Measurements from ENCODE around the gene ICOSLG.
"Not testable (repeated sequence)": the region's sequence is repeated elsewhere in the genome, so short reads cannot be mapped to it uniquely, and the experiment has no call there.

The ICOSLG gene

DNA sequence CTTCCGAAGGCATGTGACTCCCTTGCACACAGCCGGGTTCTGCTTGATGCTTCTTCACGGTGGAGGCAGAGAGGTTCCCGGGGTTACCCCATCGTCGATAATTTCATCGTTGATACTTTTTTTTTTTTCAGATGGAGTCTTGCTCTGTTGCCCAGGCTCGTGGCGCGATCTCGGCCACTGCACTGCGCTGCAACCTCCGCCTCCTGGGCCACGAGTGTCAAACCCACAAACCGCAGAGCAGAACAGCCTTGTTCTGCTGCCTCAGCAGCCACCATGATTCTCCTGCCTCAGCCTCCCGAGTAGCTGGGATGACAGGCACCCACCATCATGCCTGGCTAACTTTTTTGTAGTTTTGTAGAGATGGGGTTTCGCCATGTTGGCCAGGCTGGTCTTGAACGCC lies 20.1 kb downstream of the ICOSLG start:
- DNase-seq, result not testable (repeated sequence)

DNA sequence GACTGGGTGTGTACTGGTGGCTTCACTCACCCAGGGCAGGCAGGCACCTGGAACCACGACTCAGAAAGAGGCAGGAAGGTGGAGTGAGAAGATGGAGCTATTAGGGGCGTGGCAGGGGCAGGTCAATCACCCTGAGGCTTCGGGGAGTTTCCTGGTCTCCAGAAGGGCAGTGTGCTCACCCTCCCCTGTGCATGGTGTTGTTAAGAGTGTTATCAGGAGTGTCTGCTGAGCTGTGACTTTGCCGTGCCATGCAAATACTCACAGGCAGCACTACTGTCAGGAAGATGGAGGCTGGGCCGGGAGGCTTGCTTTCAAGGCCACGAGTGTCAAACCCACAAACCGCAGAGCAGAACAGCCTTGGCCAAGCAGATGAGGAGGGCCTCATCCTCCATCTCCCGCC lies 22.3 kb downstream of the ICOSLG start:
- DNase-seq, result not testable (repeated sequence)

DNA sequence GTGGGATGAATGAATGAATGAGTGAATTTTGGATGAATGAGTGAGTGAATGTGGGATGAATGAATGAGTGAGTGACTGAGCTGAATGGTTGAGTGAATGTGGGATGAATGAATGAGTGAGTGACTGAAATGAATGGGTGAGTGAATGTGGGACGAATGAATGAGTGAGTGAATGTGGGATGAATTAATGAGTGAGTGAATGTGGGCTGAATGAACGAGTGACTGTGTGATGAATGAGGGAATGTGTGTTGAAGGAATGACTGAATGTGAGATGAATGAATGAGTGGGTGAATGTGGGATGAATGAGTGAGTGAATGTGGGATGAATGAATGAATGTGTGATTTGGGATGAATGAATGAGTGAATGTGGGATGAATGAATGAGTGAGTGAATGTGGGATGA lies 28.8 kb downstream of the ICOSLG start:
- DNase-seq, result not testable (repeated sequence)

DNA sequence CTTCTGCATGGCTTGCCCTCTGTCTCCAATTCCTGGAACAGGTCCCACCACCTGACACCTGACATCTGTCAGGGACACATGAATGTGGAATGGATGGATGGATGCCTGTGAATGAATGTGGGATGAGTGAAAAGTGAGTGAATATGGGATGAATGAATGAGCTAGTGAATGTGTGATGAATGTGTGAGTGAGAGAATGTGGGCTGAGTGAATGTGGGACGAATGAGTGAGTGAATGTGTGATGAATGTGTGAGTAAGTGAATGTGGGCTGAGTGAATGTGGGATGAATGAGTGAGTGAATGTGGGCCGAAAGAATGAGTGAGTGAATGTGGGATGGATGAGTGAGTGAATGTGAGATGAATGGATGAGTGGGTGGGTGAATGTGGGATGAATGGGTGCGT lies 29.2 kb downstream of the ICOSLG start:
- not testable (repeated sequence) for DNase-seq

DNA sequence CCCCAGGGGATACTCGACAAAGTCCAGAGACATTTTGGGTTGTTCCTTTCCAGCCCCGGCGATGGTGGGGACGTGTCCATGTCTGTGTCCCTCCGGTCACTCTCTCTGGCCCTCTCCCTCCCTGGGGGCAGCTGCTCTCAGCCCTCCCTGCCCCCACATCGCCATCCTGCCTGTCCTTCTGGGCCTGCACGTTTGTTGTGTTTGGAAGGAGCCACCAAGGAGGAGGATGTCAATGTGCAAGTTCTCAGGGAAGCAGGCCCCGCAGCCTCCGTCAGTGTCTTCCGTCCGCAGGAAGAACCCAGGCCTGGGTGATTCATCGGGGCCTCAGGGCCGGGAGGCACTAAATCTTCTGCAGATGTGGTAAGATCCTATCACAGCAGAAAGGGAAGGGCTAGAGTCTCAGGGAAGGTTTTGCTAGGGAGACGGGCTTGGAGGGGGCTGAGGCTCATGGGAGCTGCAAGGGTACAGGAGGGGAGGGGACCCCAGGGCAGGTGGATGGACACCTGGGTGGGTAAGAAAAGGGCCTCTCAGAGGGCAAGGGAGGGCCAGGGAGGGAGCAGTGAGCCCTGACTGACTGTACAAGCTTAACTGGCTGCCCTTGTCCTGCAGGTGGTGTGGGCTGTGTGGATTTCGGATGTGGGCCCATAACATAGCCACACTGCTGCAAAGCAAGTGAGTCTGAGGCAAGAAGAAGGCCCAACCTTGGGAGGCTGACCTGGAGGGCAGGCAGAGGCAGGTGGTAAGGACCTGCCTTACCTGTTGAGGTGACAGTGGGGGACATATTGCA lies 32.7 kb downstream of the ICOSLG start:
- not testable (repeated sequence) for DNase-seq

DNA sequence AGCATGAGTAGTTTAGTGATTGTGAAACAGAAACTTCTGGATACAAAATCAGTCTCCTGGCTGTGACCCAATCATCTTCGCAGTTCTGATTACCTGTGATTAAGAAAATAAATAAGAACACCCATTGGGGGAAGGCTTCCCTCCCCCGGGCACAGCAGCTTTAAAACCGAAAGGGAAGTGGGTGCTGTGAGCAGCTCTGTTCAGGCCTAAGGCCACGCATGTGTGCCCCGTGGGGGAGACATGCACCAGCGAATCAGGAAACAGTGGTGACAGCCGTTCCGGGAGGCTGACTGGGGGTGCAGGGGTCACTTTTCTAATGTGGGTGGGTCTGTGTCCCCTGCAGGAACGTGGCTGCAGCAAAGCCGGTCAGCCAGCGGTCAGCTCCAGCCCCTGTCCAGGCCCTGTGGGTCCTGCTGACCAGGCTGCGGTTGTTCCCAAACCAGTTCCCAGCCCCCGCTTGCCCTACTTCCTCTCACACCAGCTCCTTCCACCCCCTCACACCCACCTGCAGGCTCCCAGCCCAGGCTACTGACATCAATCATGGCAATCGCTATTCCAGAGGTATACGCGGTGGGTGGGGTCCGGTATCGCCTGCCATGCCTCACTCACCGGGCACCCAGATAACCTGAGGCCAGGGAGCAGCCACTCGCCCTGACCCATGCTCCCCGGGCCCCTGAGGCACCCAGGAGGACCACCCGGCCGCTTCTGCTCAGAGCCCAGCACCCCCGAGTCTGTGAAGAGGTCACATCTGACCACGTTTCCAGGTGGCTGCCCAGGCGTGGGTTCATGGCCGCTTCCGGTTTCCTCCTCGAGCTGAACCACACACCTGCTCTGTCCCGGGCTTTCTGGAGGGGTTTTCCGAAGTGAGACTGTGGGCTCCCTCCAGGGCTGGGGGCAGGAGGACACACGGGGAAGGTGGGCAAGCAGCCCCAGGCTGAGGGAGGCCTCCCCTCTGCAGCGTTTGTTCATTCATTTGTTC lies 33.8 kb downstream of the ICOSLG start:
- not testable (repeated sequence) for DNase-seq

DNA sequence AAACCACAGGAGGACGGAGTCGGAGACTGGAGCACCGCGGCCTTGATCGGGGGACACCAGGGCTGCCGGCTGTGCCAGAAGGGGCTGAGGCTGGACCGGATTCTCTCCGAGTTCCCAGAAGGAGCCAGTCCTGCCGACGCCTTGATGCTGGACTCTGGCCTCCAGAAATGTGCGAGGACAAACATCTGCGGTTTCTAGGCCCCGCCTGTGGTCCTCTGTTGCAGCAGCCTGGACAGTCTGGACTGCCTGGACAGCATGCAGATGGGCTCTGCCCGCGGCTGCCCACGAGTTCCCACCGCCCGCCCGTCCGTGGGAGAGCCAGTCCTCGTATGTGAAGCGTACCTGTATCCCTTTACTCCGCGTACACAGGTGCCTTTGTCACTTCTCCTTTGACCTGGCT lies 34.6 kb downstream of the ICOSLG start:
- not testable (repeated sequence) for DNase-seq

DNA sequence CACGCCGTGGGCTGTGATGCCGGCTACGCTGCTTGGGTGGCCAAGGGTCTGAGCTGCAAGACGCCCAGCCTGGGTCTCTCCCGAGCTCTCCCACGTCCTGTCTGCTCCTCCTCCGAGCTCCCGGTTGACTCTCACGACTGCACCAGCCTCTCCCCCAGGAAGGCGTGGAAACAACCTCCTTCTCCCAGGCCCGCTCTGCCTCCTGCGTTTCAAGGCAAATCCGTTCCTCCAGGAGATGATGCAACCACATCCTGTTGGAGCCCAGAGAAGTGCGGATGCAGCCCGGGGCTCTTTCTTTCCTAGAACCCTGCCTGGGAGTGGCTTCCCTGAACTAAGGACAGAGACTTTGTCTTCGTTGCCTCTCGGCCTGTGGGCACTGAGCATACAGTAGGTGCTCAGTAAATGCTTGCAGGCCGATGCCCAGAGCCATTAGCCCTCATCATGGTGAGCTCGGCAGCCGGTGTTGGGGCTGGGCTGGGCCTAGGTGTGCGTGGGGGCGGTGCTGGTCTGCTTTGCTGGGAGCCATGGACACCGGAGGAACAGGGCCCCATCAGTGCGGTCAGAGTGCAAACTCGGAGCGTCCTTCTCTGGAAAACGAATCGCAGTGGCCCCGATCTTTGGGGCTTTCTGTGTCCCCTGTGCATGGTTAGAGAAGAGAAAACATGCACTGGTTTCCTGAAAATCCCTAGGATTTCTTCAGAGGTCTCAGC lies 38.0 kb downstream of the ICOSLG start:
- not testable (repeated sequence) for DNase-seq

DNA sequence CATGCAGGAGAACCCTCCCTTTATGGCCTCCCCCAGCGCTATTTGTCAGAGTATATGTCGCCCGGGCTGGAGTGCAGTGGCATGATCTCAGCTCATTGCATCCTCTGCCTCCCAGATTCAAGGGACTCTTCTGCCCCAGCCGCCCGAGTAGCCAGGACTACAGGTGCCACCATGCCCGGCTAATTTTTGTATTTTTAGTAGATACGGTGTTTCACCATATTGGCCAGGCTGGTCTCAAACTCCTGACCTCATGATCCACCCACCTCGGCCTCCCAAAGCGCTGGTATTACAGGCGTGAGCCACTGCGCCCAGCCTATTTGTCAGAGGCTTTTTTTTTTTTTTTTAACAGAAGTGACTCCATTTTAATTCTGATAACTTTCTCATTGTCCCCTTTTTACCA lies 40.7 kb downstream of the ICOSLG start:
- DNase-seq, result not testable (repeated sequence)

DNA sequence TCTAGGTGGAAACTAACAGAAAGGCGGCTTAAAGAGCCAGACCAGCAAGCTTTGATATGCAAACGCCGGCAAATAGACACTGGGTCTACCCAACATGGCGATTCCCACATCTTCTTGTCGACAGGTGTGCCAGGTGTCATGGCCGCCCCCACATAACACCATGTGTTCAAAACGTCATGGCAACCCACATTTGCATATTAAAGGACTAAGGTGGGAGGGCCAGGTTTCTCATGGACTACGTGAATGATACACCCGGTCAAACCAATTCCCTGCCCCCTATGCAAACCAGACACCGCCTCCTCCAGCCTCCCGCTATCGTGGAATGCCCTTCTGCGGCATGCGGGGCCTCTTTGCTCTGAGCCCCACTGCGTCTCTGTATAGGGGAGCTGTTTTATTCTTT lies 41.3 kb downstream of the ICOSLG start:
- DNase-seq, result no peak

DNA sequence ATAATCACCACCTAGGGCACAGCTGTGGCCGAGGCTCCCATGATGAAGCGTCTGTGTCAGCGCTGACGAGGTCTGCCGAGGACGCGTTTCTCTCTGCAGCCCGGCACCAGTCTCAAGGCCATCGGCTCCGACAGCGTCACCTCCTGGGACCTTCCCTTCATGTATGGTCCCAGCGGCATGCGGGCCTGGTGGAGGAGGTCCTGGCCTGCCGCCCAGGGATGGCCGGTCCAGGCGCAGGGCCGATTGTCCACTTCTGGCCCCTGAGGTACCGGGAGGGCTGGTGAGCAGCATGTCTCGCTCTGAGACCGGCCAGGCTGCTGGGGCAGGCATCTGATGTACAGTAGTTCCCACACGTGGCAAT lies 43.6 kb downstream of the ICOSLG start:
- not testable (repeated sequence) for DNase-seq

DNA sequence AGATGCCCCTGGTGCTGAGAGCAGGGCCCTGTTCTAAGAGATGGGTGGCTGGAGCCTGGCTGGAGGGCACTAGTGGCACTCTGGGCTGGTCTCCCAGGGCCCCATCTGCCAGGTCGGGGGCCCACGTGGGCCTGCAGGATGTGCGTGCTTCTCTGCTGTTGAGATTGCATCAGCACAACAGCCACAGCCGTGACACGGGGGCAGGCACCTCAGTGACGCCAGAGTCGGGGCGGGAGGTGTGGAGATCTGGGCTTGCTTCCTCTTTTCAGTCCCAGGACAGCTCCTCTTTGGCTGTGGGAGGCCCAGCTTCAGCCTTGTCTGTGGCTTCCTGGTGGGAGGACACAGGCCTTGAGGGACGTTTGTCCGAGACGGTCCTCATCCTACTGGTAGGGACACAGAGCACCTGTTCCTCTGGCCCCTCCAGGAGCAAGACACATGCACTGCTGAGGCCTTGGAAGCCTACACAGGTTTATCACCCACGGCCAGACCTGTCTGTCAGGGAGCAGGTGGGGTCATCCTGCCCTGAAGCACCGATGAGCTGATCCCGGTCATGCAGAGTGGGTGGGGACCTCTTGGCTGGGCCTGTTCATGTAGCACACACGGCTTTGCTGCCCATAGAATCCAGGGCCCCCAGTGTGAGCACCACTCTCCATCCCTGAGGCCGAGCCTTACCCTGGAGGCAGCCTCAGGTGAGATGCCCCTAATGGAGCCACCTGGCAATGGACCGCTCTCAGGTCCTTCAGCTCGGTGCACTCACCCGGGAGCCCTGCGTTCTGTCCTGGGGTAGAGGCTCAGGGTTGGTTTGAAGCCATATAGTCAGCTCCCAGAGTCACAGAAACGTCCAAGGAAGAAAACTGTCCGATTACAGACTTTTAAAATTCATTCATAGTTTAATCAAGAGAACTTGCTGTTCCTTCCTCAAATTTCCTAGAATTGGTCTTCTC lies 44.3 kb downstream of the ICOSLG start:
- DNase-seq, result not testable (repeated sequence)

DNA sequence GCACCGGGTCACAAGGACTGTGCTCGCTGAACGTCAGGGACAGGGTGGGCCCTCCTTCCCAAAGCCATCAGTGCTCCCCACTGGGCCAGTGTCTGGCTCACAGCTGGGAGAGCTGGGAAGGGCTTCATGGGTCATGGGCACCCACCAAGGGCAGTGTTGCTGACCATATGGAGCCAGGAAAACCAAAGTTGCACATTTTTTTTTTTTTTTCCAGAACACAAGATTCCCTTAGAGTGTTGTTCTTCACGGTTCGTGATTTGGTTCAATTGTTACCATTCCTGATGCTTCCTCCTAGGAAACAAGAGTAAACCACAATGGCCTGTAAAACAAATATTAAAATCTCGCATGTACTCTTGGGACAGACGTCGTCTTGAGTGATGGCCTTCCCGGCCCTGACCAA lies 45.9 kb downstream of the ICOSLG start:
- not testable (repeated sequence) for DNase-seq

DNA sequence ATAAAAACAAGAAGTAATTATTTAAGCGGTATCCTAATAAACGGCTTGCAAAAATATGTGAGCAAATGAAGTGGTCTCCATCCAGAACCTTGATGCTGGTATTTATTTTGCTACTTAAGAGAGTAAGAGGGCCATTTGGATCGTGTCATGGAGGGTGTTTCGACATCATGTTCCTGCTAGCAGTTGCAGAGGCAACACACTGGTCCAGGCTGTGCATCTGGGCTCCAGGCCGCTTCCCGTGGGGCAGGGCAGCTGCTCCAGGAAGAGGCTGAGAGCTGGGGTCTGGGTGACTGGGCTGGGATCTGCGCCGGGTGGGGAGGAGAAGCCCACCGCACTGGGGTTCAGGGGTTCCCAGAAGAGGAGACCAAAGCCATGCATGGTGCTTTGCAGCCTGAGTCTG lies 46.3 kb downstream of the ICOSLG start:
- not testable (repeated sequence) for DNase-seq

DNA sequence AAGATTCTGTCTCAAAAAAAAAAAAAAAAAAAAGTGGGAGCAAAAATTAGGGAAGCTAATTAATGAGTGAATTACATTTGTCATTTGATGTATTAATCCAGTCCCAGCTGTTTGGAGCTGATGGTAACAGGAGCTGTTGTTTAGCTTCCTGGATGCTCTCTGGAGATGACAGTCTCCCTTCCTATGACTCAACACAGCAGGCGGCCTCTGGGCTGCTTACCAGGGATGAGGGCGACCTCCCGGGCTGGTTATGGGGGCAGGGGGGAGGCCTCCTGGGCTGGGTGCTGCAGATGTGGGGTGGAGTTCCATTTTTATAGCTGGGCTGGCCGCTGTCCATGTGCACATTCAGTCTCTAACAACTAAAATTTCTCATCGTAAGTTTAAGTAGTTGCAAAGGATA lies 47.6 kb downstream of the ICOSLG start:
- DNase-seq, result not testable (repeated sequence)

DNA sequence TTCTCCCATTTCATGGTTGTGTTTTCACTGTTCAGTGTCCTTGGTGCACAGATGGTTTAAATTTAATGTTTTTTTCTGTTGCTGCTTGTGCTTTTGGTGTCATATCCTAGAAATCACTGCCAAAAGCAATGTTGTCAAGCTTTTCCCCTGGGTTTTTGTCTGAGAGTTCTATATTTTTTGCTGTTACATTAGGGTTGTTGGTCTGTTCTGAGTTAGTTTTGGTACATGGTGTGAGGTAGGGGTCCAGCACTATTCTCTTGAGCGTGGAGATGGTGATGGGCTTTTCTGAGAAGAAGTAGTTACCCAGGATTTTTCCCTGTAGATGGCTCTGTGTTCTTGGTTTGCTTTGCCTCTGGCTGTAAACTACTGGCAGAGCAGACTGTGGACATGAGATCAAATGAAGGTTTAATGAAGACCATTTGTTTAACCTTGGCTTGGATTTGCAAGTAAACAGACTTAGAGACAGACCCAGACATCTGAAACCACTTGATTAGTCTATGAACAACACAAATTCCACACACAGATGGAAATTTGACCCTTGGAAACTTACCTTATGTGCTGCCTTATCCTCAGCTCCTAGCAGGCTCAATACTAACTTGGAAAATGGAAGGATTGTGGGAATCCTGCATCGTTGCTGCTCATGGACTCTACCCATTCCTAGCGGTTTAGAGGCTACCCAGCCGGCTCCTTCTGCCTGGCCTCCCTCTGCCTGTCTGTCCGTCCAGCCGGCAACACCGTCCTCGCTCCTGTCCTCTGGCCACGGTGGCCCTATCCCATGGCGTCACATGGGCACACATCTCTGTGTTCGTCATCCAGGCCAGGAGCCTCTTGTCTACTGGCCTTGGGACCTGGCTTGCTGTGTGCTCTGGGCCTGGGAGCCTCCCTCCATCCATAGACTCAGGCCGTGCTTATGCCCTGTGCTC lies 50.1 kb downstream of the ICOSLG start:
- DNase-seq, result not testable (repeated sequence)

DNA sequence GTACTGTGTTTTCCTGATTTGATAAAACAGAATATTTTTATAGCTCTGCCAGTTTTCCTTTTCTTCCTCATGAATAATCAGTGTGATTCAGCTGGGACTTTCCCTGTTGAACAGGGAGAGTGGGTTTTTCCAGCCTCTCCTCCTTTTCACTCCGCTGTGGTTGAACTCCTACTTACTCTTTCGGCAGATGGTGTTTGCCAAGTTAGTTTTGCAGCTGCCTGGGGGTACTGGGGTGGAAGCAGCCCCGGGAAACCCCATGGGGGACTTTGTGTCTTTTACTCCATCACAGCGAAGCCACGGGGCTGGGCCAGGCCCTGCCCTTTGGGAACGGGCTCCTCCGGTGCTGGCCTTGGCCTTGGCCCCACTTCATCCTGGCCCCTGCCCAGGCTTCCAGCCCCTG lies 55.9 kb downstream of the ICOSLG start:
- DNase-seq, result not testable (repeated sequence)

DNA sequence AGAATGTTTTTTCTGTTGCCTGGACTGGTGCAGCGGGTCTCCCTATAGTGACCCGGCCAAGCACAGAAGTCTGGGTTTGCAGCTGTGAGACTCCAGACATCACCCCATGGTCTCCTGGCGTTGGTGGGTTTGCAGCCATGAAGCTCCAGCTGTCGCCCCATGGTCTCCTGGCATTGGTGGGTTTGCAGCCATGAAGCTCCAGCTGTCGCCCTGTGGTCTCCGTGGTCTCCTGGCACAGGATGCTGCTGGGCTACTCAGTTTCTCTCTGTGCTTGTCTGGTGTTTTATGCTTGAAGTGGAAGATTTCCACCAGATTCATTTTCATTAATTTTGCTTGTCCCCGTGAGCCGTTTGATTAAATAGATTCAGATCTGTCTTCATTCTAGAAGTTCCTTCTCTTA lies 58.5 kb downstream of the ICOSLG start:
- not testable (repeated sequence) for DNase-seq

DNA sequence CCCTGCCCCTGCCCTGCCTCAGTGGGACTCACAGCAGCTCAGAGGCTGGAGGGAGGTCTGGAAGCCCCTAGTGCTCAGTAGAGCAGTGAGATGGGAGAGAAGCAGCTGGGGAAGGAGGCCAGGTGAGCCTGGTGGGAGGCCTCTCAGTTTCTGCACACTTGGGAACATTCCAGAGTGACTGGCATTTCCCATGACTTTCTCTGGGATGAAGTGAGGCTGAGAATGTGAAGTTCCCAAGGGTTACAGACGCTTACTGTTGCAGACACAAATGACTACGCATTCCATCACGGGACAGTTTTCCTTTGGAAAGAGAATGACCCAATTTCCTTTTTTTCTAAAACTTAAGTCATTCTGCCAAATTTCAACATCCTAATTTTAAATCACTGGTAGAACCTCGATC lies 59.2 kb downstream of the ICOSLG start:
- not testable (repeated sequence) for DNase-seq

DNA sequence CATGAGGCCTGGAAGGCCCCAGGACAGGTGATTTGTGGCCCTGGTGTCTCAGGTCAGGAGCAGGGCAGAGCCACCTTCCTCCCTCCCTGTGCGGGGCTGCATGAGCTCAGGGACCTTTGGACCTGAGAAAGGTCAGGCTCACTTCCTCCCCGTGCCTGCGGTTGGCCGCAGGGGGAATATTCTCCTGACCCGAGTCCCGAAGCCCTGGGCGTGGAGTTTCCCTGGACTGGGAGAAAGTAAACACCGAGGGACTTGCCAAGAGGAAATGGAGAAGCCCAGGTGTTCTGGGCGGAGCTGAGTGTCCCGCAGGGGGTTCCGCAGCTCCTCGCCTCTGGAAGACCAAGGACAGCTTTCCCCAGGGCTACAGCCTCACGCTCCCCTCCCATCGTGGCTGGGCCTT lies 64.6 kb downstream of the ICOSLG start:
- DNase-seq, result not testable (repeated sequence)

DNA sequence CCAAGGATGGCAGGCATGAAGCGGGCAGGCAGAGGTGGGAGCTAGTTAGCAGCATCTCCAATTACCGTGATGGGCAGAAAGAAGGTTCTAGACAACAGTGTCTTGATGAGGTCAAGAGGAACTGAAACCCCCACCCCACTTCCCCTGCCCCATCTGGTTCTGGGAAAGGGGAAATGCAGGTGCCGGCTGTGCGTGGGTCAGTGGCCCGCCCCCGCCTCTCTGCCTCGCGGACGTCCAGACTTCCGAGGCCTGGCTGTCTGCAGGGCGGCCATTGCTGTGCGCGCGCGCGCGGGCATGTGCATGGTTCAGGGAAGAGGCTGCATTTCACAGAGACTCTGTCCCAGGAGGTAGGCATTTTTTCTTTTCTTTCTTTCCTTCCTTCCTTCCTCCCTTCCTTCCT lies 65.6 kb downstream of the ICOSLG start:
- DNase-seq, result not testable (repeated sequence)

Measured in NCI-H2081 treated with DMSO at 0.1 percent for 48 hours (cell line).